ENCODE measurements around the gene MBLAC1. TPM values are rescaled to one million over a fixed set of nuclear protein-coding genes. Genes with fewer than 3 reads are reported as not detected.

The MBLAC1 gene
- total and polyA plus RNA-seq, 4 donors, result 1.7 to 2.9 (median 2.1) TPM

- peaks cover 8 to 29% (median 17%) of the 10 kb centered on the region in 4 donors for H3K36me3 ChIP-seq (ENCODE audit: control insufficient read depth in 4 of 4, insufficient read depth in 4 of 4, low read length in 4 of 4)
- 1% methylated on average over 67 to 87 of the region's 87 CpGs for WGBS, 2 donors
- no peak for TF ChIP-seq CTCF (IDR thresholded peaks at IDR 0.05; ENCODE audit: control extremely low read depth, extremely low read depth)
- DNase-seq (peak; percentile 90 to 94 (median 93)), ATAC-seq (ENCODE audit: insufficient read depth, low FRiP score) (peak; percentile 91)
- H3K9me3 ChIP-seq (ENCODE audit: control insufficient read depth in 4 of 4, insufficient read depth in 3 of 4, low read length in 3 of 4), result no peaks in the 10 kb centered on the region
- peak within 1 kb of the TSS; percentile 12 to 34 for H3K9ac ChIP-seq (ENCODE audit: insufficient read depth in 1 of 2, low read length in 2 of 2)
- peak within 1 kb of the TSS; percentile 71 to 84 for H3K27ac ChIP-seq (ENCODE audit: low read depth in 1 of 2, low read length in 1 of 2)
- peak within 1 kb of the TSS; percentile 77 for H3K4me3 ChIP-seq
- H3K4me1 ChIP-seq (ENCODE audit: control insufficient read depth in 5 of 5, insufficient read depth in 5 of 5, low read length in 5 of 5), result peaks cover 0 to 12% (median 4%) of the 10 kb centered on the region in 5 donors
- no peaks in the 10 kb centered on the region for H3K27me3 ChIP-seq (ENCODE audit: control insufficient read depth in 3 of 3, insufficient read depth in 3 of 3, low read length in 2 of 3)
These were observed 31.7 kb downstream of the MBLAC1 start, which contains the start of gene TRAPPC14 for GRCh38 chr7:100158229-100159098. Gene TRAPPC14, minus strand, starts transcription at chr7:100158723. Its CDS starts 224 bp downstream, at chr7:100158499.

DNA sequence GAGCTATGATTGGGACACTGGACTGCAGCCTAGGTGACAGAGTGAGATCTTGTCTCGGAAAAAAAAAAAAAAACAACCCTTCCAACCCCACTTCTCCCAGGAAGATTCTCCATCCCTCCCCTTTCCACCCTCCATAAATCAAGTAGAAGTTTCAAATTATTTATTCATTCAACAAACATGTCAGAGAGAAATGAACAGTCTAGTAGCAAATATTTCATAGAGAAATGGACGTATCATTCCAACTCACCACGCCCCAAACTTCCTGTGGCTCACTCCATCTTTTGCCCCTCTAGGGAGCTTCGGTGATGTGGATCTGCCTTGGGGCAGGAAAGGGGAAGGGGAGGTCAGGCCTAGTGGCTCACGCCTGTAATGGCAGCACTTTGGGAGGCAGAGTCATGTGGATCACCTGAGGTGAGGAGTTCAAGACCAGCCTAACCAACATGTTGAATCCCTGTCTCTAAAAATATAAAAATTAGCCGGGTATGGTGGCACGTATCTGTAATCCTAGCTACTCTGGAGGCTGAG is 32.4 kb downstream of the MBLAC1 start:
- TF ChIP-seq CTCF (IDR thresholded peaks at IDR 0.05; ENCODE audit: control extremely low read depth, extremely low read depth), result no peak
- no peak for ATAC-seq (ENCODE audit: insufficient read depth, low FRiP score)
- Histone ChIP-seq H3K27me3 (ENCODE audit: control insufficient read depth in 3 of 3, insufficient read depth in 3 of 3, low read length in 2 of 3) (no peaks in the 10 kb centered on the region), H3K36me3 (ENCODE audit: control insufficient read depth in 4 of 4, insufficient read depth in 4 of 4, low read length in 4 of 4) (peaks cover 8 to 22% (median 14%) of the 10 kb centered on the region in 4 donors), H3K4me1 (ENCODE audit: control insufficient read depth in 5 of 5, insufficient read depth in 5 of 5, low read length in 5 of 5) (peaks cover 0 to 12% (median 4%) of the 10 kb centered on the region in 5 donors), H3K9ac (ENCODE audit: insufficient read depth in 1 of 2, low read length in 2 of 2) (peak overlapping the region in 1 of 2 donors; percentile 34), H3K4me3 (no peak overlapping the region), H3K27ac (ENCODE audit: low read depth in 1 of 2, low read length in 1 of 2) (peak overlapping the region in 1 of 2 donors; percentile 84), H3K9me3 (ENCODE audit: control insufficient read depth in 4 of 4, insufficient read depth in 3 of 4, low read length in 3 of 4) (no peaks in the 10 kb centered on the region)
- no peak for DNase-seq
- 57 to 59% methylated on average over 7 of the region's 7 CpGs for WGBS, 2 donors

- no peak for TF ChIP-seq CTCF (IDR thresholded peaks at IDR 0.05; ENCODE audit: control extremely low read depth, extremely low read depth)
- Histone ChIP-seq H3K36me3 (ENCODE audit: control insufficient read depth in 4 of 4, insufficient read depth in 4 of 4, low read length in 4 of 4) (peaks cover 8 to 18% (median 12%) of the 10 kb centered on the region in 4 donors), H3K27me3 (ENCODE audit: control insufficient read depth in 3 of 3, insufficient read depth in 3 of 3, low read length in 2 of 3) (no peaks in the 10 kb centered on the region), H3K27ac (ENCODE audit: low read depth in 1 of 2, low read length in 1 of 2) (no peak overlapping the region), H3K4me3 (no peak overlapping the region), H3K9me3 (ENCODE audit: control insufficient read depth in 4 of 4, insufficient read depth in 3 of 4, low read length in 3 of 4) (no peaks in the 10 kb centered on the region), H3K9ac (ENCODE audit: insufficient read depth in 1 of 2, low read length in 2 of 2) (no peak overlapping the region), H3K4me1 (ENCODE audit: control insufficient read depth in 5 of 5, insufficient read depth in 5 of 5, low read length in 5 of 5) (peaks cover 0 to 12% (median 4%) of the 10 kb centered on the region in 5 donors)
- DNase-seq (no peak), ATAC-seq (ENCODE audit: insufficient read depth, low FRiP score) (no peak)
- 95% methylated on average over 18 of the region's 18 CpGs for WGBS, 2 donors
These were observed 33.3 kb downstream of the MBLAC1 start for GRCh38 chr7:100160067-100160466.
